Suprapubic skin (tissue), 4 donors: Measurements from ENCODE around the gene MAML1. TPM values are rescaled to one million over a fixed set of nuclear protein-coding genes. Genes with fewer than 3 reads are reported as not detected.

ENCODE experiments used
- DNase-seq, 2 donors: peaks; one replicate each; pipeline ENCODE4 v3.0.0-alpha.2; 2019; ENCODE audit warnings: low spot score in 2 of 2
- H3K27ac ChIP-seq: fragments of 200-600 bp; sonication (generic); one replicate; pipeline ENCODE4 v1.5.1; 2019
- H3K27me3 ChIP-seq: fragments of 200-600 bp; sonication (generic); one replicate; pipeline ENCODE4 v1.5.1; 2019
- H3K36me3 ChIP-seq: fragments of 200-600 bp; sonication (generic); one replicate; pipeline ENCODE4 v1.5.1; 2019
- H3K4me1 ChIP-seq: fragments of 200-600 bp; sonication (generic); one replicate; pipeline ENCODE4 v1.5.1; 2019
- H3K4me3 ChIP-seq: fragments of 200-600 bp; sonication (generic); one replicate; pipeline ENCODE4 v1.5.1; 2019; ENCODE audit warnings: mild to moderate bottlenecking
- H3K9me3 ChIP-seq: fragments of 200-600 bp; sonication (generic); one replicate; pipeline ENCODE4 v1.5.1; 2019
- EP300 ChIP-seq: sonication (generic); formaldehyde crosslinking; IDR thresholded peaks from one replicate; pipeline ENCODE4 v1.6.1; 2017; ENCODE audit warnings: antibody characterized with exemption
- POLR2A ChIP-seq, 2 donors: fragments of 450-650 bp; IDR thresholded peaks; one replicate each; pipeline ENCODE4 v1.6.1; 2017; ENCODE audit warnings: antibody characterized with exemption in 2 of 2, mild to moderate bottlenecking in 2 of 2, moderate library complexity in 2 of 2
- POLR2AphosphoS5 ChIP-seq, 3 donors: sonication (generic); formaldehyde crosslinking; IDR thresholded peaks; one replicate each; pipeline ENCODE4 v1.6.1; 2017; ENCODE audit warnings: antibody characterized with exemption in 3 of 3
- WGBS: methylation state at CpG from one replicate; pipeline ENCODE4 v1.1.5; 2018; 5-methylcytosine and 5-hydroxymethylcytosine counted together
- total RNA-seq, 4 donors: library from RNA; depleted of rRNA; stranded (reverse); fragments of >200 nt; gene quantifications; one replicate each; pipeline ENCODE4 v1.1.0, GENCODE V29; 2016
- TF ChIP-seq, protein P1 (sequence below), 2 donors: fragments of 200-600 bp in 1 of 2; fragments of 450-650 bp in 1 of 2; sonication (generic) in 1 of 2; IDR thresholded peaks; one replicate each; pipeline ENCODE4 v1.5.1; 2016 to 2019; ENCODE audit warnings: antibody characterized with exemption in 2 of 2, mild to moderate bottlenecking in 1 of 2, moderate library complexity in 1 of 2

The MAML1 gene
- total RNA-seq, 4 donors from 2014 or later, result 26.5 to 45.0 (median 38.6) TPM

DNA sequence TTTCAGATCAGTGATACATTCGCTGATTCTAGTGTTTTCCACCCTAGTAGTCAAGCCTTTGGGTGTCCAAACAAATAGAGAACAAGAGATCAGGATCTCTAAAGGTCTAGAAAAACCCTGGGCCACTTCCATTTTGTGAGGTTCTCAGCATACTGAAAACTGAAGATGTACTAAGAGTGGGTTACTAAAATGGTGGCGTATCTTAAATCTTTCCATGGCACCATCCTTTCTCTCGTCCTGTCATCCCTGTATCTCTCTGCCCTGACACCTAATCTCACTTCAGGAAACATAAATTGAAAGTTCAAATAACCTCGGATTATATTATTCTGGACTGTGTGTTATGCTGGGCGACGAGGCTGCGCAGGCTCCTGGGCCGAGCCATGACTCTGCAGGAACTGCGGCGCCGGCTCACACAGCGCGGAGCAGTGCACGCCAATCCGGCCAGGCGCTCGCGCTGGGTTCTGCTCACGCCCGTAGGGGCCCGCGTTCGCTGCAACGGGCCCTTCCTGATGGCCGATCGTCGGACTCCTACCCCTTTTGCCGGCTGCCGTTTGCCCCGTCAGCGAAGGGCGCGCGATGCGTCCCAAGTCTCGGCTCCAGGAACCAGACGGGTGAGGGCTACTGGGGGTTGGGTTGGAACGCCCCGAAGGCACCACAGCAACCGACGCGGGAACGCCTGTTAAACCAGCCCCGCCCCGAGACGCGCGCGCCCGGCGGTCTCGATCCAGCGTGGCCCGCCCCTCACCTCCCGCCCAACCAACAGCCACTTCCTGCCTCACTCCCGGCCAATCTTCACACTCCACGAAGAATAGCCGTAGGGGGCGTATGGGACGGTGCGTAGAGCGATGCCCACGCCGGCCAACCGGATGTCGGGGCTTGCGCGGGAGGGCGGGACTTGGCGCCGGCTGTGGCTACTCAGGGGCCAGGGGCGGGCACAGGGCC, 34.4 kb upstream of the MAML1 start:
- H3K9me3 ChIP-seq, result no peaks in the 10 kb centered on the region
- H3K4me3 ChIP-seq, result peak overlapping the region; percentile 92
- H3K36me3 ChIP-seq, result peaks cover 2% of the 10 kb centered on the region
- DNase-seq, result peak; percentile 99
- 4% methylated on average over 15 of the region's 72 CpGs for WGBS
- peak overlapping the region; percentile 99 for H3K27ac ChIP-seq
- H3K4me1 ChIP-seq, result peaks cover 40% of the 10 kb centered on the region
- TF ChIP-seq, protein P1, sequence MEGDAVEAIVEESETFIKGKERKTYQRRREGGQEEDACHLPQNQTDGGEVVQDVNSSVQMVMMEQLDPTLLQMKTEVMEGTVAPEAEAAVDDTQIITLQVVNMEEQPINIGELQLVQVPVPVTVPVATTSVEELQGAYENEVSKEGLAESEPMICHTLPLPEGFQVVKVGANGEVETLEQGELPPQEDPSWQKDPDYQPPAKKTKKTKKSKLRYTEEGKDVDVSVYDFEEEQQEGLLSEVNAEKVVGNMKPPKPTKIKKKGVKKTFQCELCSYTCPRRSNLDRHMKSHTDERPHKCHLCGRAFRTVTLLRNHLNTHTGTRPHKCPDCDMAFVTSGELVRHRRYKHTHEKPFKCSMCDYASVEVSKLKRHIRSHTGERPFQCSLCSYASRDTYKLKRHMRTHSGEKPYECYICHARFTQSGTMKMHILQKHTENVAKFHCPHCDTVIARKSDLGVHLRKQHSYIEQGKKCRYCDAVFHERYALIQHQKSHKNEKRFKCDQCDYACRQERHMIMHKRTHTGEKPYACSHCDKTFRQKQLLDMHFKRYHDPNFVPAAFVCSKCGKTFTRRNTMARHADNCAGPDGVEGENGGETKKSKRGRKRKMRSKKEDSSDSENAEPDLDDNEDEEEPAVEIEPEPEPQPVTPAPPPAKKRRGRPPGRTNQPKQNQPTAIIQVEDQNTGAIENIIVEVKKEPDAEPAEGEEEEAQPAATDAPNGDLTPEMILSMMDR (IDR thresholded peaks at IDR 0.05), result peak in 1 of 2 donors; percentile 14
- TF ChIP-seq POLR2AphosphoS5 (IDR thresholded peaks at IDR 0.05) (peak in 2 of 3 donors; percentile 52 to 89), EP300 (no peak), POLR2A (IDR thresholded peaks at IDR 0.05) (peak; percentile 73 to 78)
- no peaks in the 10 kb centered on the region for H3K27me3 ChIP-seq

DNA sequence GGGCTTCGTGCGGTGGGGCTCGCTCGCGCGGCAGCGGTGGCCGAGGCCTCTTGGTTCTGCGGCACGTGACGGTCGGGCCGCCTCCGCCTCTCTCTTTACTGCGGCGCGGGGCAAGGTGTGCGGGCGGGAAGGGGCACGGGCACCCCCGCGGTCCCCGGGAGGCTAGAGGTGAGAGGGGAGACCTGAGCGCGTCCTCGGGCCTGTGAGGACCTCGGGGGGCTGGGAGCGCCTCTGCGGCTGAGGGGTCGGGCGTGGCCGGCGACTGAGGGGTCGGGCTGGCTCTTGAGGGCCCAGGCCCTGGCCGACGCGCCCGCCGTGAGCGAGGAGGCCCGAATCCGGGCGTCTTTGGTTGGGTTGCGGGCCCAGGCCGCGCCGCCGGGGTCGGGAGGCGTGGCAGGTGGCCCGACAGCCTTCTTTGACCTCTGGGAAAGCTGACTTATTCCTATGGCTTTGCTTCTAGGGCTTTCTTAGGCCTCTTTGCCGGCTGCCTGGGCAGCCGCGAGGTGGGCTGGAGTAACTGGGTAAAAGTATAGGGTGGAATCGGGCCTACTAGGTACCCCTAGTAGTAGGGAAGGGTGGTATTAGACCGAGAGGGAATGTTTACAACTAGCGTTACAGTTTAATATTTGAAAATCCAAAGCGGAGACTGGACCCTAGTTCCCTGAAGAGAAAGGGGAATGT, 33.5 kb upstream of the MAML1 start, which contains the start of gene CANX:
TSS of gene CANX (plus strand) at position 33 of the 681 bp plus-strand sequence. CDS start 6,715 bp downstream, outside the sequence.
- peak within 1 kb of the TSS; percentile 99 for H3K27ac ChIP-seq
- peaks cover 5% of the 10 kb centered on the region for H3K36me3 ChIP-seq
- 0% methylated on average over 25 of the region's 58 CpGs for WGBS
- no peak for DNase-seq
- H3K9me3 ChIP-seq, result no peaks in the 10 kb centered on the region
- TF ChIP-seq POLR2A (IDR thresholded peaks at IDR 0.05) (peak; percentile 63 to 92), EP300 (no peak), POLR2AphosphoS5 (IDR thresholded peaks at IDR 0.05) (peak; percentile 61 to 86 (median 80))
- TF ChIP-seq, protein P1 (IDR thresholded peaks at IDR 0.05), result no peak
- H3K27me3 ChIP-seq, result no peaks in the 10 kb centered on the region
- peaks cover 43% of the 10 kb centered on the region for H3K4me1 ChIP-seq
- peak within 1 kb of the TSS; percentile 92 for H3K4me3 ChIP-seq

DNA sequence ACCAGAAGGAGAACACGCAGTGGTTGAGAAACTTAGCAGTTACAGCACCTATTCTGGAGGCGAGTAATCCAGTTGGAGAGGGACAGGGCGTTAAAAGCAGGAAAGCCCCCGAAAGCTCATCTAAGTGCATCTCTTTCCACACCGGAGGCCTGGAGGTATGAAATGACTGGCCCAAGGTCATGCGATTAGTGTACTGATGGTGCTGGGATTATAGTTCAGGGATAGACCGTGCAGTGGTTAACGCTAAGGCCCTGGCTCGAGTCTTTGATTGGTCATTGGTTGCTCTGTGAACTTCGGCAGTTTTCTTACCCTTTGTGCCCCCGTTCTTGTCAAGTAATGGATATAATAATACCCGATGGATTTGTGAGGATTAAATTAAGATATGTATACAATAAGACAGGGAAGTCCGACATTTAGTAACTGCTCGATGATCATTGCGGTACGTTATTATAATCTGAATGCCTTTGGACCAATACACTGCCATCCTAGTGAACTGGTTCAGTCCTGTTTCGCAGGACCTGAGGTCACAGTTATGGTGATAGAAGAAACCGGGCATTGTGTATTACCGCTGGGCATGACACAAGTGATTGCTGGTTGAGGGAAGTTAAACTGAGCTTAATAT, 32.9 kb upstream of the MAML1 start:
- Histone ChIP-seq H3K4me1 (peaks cover 43% of the 10 kb centered on the region), H3K27ac (peak overlapping the region; percentile 99), H3K27me3 (no peaks in the 10 kb centered on the region), H3K4me3 (peak overlapping the region; percentile 92), H3K36me3 (peaks cover 12% of the 10 kb centered on the region), H3K9me3 (no peaks in the 10 kb centered on the region)
- TF ChIP-seq POLR2A (IDR thresholded peaks at IDR 0.05) (no peak), POLR2AphosphoS5 (IDR thresholded peaks at IDR 0.05) (no peak), EP300 (no peak)
- TF ChIP-seq, protein P1 (IDR thresholded peaks at IDR 0.05), result no peak
- DNase-seq, result peak in 1 of 2 donors; percentile 50
- under 1% methylated on average over 19 of the region's 19 CpGs for WGBS

DNA sequence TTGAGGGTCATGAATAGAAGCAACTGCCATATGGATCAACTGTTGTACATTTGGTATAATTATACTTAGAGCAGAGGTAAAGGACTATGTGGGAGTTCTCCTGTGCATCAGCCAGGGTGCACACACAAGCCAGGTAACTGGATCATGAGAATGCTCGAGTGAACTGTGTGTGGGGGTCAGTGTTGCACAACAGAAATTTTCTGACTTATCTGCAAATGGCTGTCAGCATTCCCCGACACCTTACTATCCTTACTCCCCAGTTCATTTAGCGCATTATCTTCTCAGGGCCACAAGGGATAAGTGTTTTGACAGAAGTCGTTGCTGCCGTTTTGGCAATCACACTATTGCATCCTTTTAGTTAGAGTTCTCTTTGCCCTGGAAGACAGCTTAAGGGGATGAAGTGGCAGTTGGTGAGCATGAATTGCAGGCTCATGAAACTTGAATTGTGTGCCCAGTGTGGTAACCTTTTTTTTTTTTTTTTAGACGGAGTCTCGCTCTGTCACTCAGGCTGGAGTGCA, 32.2 kb upstream of the MAML1 start:
- Histone ChIP-seq H3K4me3 (peak overlapping the region; percentile 92), H3K27me3 (no peaks in the 10 kb centered on the region), H3K36me3 (peaks cover 15% of the 10 kb centered on the region), H3K4me1 (peaks cover 43% of the 10 kb centered on the region), H3K9me3 (no peaks in the 10 kb centered on the region), H3K27ac (peak overlapping the region; percentile 99)
- peak in 1 of 2 donors; percentile 21 for DNase-seq
- TF ChIP-seq, protein P1 (IDR thresholded peaks at IDR 0.05), result no peak
- TF ChIP-seq POLR2A (IDR thresholded peaks at IDR 0.05) (no peak), POLR2AphosphoS5 (IDR thresholded peaks at IDR 0.05) (no peak), EP300 (no peak)
- WGBS, result 58% methylated on average over 7 of the region's 7 CpGs
